HG02840 (cell line): ENCODE measurements around the gene IL15RA.
"Not testable (repeated sequence)": the region's sequence is repeated elsewhere in the genome, so short reads cannot be mapped to it uniquely, and the experiment has no call there.

Experiments
- ATAC-seq: cut with Tn5 transposase; IDR thresholded peaks from one replicate; pipeline ENCODE4 v1.9.1; 2021; ENCODE audit warnings: mild to moderate bottlenecking, moderate library complexity, moderate number of reproducible peaks; ENCODE audit not compliant: unreplicated experiment, low FRiP score

The IL15RA gene

GRCh38 chr10:6006991-6007390 lies 29.6 kb upstream of the IL15RA start:
- ATAC-seq, result no peak

DNA sequence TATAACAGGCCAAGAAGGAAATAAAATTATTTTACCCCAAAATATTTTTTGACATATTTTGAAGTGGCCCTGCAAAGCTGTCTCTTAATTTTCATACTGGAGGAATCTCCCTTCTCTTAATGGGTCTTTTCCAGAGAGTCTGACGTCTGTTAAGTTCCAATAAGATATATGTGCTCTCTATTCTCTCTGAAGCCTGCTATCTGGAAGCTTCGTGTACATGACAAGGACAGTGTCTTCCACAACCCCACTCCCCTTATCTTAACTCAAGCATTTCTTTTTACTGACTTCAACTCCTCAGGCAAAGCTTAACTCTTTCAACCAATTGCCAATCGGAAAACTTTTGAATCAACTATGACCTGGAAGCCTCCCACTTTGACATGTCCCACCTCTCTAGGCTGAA lies 29.2 kb upstream of the IL15RA start:
- ATAC-seq, result no peak

GRCh38 chr10:6005856-6006395 lies 28.6 kb upstream of the IL15RA start:
- no peak for ATAC-seq

DNA sequence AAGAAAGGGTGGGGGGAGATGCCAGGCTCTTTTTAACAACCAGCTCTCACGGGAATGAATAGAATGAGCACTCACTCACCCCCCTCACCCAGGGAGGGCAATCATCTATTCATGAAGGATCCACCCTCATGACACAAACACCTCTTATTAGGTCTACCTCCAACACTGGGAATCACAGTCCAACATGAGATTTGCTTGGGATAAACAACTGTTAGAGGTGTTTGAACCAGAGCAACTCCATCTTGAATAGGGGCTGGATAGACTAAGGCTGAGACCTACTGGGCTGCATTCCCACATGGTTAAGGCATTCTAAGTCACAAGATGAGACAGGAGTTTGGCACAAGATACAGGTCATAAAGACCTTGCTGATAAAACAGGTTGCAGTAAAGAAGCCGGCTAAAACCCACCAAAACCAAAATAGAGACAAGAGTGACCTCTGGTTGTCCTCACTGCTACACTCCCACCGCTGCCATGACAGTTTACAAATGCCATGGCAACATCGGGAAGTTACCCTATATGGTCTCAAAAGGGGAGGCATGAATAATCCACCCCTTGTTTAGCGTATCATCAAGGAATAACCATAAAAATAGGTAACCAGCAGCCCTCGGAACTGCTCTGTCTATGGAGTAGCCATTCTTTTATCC lies 27.9 kb upstream of the IL15RA start:
- not testable (repeated sequence) for ATAC-seq

DNA sequence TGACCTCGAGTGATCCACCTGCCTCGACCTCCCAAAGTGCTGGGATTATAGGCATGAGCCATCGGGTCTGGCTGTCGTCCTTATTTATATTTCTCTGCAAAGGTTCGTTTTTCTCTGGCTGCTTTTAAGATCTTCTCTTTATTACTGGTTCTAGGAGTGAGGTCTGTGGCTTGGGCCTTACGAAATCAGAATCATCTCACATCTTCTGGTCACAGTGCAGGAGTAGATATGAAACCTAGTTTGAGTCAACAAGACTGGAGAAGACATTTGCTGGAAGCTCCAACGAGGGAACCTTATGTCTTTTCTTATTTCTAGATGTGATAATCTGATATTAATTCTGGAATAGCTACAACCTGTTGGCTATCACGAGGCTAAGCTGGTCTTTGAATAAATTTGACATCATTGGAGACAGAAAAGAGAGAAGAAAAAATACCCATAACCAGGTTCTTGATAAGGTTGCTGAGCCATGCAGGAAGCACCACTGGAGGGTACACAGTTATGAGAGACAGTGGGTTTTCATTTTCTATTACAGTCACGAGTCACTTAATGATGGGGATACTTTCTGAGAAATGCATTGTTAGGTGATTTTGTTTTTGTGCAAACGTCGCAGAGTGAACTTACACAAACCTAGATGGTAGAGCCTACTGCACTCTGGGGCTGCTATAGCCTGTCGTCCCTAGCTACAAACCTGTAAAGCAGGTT lies 25.6 kb upstream of the IL15RA start:
- no peak for ATAC-seq

DNA sequence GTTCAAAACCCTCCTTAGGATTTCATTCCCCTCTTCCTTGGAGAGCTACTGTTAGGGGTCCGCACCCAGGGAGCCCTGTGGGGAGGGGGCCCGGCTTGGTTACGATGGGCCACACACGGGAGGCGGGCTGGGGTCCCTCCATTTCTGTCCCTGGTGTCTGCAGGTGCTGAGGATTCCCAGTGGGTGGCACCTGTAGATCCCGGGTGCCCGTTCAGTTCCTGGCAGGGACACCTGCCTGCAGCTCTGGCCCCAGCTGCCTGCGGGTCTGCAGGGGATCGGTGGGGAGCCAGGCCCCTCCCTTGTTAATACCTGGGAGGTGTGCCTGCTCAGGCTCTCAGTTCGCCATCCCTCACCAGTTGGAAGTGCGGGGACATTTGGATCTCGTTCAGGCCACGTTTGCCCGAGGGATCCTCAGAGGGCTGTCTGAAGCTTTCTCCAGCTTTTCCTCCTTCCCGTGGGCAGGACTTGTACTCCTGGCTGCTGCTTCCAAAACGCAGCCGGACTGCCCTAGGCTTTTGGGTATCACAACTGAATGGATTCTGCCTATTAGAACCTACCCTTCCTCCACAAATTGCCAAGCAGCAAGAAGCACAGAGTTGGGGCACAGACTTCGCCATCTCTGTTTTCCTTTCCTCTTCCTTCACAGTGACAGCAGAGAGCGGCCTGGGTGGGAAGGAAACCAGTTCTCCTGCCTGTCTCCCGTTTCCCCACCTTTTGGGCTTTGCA lies 22.3 kb upstream of the IL15RA start:
- no peak for ATAC-seq

DNA sequence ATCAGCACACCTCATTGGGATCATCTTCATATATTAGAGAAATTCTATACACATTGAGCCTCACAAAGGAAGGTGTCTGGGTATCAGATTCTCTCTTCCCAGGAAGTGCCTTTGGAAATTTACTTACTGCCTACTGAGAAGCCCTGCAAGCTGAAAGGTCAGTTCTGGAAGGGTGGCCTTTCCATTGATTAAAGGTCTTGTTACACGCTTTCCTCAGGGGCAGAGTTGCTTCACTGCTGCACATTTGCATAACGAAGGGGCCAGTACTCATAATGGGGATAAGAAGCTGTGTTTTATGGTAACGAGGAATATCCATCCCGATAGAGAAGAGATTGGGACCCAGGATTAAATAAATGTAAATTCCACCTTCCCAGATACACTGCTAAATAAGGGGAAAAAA lies 19.4 kb upstream of the IL15RA start:
- no peak for ATAC-seq

GRCh38 chr10:5992398-5992797 lies 15.1 kb upstream of the IL15RA start:
- ATAC-seq, result no peak

DNA sequence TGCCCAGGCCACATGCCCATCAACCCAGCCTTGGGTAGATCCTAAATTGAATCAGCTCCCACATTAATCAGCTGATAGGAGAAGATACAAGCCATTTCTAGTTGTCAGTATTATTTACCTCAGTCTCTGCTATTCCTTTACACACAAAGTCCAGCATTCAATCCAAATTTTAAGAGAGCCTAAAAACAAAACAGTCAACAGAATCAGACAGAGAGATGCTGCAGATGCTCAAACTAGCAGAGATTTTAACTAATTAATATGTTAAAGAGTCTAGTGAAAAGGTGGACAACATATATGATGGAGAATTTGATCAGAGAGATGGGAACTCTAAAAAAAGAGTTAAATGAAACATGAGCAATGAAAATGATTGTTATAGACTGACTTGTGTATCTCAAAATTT lies 14.4 kb upstream of the IL15RA start:
- ATAC-seq, result no peak

DNA sequence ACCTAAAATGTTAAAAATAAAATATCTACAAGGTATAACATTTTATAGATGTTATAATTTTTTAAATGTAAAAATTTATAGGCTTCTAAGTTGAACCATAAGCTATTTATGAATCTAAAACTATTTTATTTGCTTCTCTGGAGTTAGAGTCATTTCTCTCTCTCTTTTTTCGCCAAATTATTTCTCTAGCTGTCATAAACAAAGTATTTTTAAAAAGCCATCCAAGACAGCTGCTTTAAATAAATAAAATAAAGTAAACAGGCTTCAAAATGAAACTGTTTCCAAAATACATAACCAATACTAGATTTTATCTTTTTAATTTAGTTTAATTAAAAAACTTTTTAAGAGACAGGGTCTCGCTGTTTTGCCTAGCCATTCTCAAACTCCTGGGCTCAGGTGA lies 12.4 kb upstream of the IL15RA start:
- ATAC-seq, result no peak

DNA sequence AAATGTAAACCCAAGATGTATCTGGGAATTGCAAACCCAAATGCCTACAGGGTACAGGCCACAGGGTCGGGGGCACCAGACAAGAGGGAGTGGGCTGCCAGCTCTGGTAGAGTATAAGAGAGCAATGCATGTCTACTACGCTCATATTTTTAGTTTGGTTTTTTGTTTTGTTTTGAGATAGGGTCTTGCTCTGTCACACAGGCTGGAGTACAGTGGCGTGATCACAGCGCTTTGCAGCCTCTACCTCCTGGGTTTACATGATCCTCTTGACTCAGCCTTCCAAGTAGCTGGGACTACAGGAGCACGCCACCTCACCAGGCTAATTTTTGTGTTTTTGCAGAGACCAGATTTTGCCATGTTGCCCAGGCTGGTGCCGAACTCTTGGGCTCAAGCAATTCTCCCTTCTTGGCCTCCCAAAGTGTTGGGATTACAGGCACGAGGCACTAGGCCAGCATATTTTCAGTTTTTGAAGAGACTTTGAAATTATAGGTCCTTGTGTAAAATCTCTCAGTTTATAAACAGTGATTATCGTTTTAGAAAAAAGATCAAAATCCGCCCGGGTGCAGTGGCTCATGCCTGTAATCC lies 11.1 kb upstream of the IL15RA start:
- ATAC-seq, result no peak

DNA sequence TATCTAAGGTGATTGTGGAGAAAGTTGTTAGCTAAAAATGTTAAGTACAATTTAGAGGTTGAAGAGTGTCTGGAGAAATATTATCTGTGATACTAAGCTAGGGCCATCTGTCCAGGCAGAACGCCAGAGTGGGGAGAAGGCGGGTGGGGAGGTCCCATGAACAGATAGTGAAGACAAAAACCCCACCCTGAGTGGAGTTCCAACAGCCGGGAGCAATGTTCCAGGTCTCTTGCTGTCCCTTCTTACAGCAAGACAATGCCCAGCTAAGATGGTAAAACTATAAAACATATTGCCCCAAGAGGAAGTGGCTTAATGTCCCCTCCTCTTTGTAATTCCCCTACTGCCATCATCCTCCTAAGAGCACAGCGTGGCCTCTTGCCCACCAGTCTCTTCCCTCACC lies 10.4 kb upstream of the IL15RA start:
- ATAC-seq, result no peak

DNA sequence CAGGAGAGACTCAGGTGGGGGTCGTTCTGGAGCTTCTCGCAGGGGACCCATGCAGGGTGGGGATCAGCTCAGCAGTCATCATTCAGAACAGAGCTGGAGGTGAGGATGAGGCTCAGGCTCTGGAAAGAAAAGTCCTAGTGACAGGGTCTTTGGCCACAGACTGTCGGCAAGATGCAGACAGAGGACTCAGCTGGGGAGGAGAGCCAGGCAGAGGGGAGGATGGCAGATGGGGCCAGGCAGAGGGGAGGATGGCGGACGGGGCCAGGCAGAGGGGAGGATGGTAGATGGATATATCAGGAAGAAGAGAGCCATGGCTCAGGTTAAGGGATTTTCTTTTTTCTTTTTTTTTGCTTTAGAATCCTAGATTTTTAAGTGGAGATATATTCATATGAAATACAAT lies 7.7 kb upstream of the IL15RA start:
- no peak for ATAC-seq

- ATAC-seq, result no peak
Observed at GRCh38 chr10:5983774-5984173, 6.4 kb upstream of the IL15RA start.

DNA sequence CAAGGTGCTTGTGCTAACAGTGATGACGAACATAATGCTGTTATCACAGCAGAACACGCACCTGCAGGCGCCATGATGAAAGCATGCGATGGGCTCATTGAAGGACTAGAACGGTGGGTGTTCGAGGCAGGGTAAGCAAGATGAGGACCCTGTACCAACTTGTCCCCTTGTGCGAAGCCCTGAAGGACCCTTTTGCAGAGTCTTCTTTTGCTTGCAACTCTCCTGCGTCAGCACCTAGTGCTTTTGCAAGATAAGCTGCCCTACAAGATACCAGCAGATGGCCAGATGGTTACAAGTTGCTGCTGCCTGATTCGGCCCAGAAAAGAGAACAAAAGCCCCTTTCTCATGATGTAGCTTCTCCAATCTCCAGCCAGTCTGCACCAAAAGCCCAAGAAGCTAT lies 4.2 kb upstream of the IL15RA start:
- ATAC-seq, result no peak

DNA sequence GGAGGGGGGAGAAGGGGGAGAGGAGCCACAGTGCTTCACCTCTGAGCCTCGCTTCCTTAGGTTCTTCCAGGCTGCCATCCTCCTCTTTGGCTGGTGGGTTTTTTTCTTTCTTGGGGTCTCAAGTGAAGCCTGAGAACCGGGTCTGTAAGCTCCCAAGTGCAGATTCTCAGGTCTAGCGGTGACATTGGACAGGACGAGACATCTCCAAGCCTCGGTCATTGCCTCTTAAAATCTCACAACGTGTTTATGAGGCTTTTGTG lies 817 bp upstream of the IL15RA start:
- no peak for ATAC-seq

- ATAC-seq, result peak; percentile 20
Observed at GRCh38 chr10:5976512-5977470, 552 bp downstream of the IL15RA start.

- peak; percentile 39 for ATAC-seq
Observed at GRCh38 chr10:5975641-5976473, 1.5 kb downstream of the IL15RA start.

- ATAC-seq, result no peak
Observed at GRCh38 chr10:5973069-5973468, 4.3 kb downstream of the IL15RA start.
